GM18517 (cell line): Measurements from ENCODE around the gene NCAPG2.

Experiments used
- ATAC-seq: cut with Tn5 transposase; IDR thresholded peaks from one replicate; pipeline ENCODE4 v1.9.1; 2021; ENCODE audit warnings: mild to moderate bottlenecking, moderate library complexity; ENCODE audit not compliant: unreplicated experiment

The NCAPG2 gene

GRCh38 chr7:158583810-158584209, 120.8 kb downstream of the NCAPG2 start:
- no peak for ATAC-seq

DNA sequence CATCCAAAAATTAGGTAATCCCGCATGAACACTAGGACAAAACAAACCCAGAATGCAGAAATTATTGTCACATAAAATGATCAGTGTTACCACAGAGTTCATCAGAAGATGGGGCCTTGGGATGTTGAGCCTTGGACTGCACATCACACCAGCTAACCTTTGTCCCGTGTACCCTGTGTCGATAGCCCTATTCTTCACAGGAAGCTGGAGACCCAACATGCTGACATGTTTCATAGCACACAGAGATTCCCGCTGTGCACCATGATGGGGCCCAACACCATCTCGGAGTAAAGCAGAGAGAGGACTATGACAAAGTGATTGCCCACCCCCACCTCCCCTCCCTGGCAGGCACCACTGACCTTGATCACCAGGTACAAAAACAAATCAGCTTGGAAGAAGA, 121.5 kb downstream of the NCAPG2 start:
- ATAC-seq: no peak

DNA sequence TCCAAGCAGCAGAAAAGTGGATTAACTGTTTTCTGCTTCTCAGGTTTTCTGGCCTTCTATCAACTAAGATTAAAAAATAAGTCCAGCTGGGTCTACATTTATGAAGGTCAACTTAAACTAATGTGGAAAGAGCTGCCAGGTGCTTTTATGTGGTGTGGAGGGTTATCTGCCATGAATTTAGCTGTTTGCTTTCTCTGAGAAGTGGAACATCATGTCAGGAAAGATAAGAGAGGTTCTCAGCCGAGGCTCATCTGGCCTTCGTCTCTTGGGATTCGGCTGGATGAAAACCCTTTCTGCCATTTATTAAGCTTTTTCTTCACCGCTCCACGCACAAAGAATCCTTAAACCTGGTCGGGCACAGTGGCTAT, 122.5 kb downstream of the NCAPG2 start:
- ATAC-seq: no peak

DNA sequence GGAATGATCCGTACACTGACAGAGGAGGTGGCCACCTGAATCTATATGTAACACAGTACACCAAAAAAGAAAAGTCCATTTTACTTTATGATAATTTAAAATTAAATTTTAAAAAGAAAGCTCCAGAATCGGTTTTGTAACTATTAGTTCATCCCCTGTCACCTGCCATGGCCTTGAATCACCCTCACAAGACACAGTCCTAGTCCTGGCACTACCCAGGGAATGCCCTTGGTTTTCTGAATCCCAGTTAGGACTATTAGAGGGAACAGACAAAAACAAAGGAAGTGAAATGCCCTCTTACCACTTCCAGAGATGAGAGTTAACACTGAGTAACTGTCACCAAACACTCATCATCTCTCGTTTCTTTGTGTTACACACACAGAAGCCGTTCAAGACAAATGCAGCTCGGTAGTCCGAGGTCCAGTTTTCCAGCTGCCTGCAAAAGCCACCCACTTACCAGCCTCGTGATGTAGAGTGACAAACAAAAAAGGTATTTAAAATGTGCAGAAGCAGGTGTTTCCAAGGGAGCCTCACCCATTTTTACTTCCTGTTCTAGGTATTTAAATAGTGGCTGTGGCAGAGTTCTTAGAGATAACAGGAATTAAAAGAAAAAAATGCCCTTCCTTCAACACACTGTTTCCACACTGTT, 123.0 kb downstream of the NCAPG2 start:
- ATAC-seq: no peak
